ENCODE data around the gene SAPCD1. TPM values are rescaled to one million over a fixed set of nuclear protein-coding genes. Genes with fewer than 3 reads are reported as not detected.

Gene SAPCD1
- total and polyA plus RNA-seq, 10 of the 15 experiments (the other 5 are each of a cell fraction or from before 2014, with no cell fraction given), result 1.6 to 13.0 (median 5.4) TPM

DNA sequence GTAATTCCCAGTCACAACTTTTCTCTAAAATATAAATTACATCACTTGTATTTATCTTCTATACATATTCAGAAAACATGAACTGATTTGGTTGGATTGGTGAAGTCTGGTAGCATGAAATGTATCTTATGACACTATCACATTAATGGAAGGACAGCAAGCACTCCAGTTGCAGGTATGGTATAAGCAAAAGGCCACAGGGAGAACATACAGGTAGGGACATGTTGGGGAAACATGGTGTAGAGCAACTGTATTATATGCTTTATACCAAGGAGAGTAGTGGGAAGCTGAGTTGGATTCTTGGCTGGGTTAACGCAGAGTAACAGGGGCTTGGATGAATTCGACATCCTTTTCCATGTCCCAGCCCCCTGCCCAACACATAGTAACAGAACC, 34.5 kb downstream of the SAPCD1 start (continued):
- TF ChIP-seq, protein P1, sequence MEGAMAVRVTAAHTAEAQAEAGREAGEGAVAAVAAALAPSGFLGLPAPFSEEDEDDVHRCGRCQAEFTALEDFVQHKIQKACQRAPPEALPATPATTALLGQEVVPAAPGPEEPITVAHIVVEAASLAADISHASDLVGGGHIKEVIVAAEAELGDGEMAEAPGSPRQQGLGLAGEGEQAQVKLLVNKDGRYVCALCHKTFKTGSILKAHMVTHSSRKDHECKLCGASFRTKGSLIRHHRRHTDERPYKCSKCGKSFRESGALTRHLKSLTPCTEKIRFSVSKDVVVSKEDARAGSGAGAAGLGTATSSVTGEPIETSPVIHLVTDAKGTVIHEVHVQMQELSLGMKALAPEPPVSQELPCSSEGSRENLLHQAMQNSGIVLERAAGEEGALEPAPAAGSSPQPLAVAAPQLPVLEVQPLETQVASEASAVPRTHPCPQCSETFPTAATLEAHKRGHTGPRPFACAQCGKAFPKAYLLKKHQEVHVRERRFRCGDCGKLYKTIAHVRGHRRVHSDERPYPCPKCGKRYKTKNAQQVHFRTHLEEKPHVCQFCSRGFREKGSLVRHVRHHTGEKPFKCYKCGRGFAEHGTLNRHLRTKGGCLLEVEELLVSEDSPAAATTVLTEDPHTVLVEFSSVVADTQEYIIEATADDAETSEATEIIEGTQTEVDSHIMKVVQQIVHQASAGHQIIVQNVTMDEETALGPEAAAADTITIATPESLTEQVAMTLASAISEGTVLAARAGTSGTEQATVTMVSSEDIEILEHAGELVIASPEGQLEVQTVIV (IDR thresholded peaks at IDR 0.05; ENCODE audit: borderline replicate concordance, partially characterized antibody), result no peak
- TF ChIP-seq, protein P2, sequence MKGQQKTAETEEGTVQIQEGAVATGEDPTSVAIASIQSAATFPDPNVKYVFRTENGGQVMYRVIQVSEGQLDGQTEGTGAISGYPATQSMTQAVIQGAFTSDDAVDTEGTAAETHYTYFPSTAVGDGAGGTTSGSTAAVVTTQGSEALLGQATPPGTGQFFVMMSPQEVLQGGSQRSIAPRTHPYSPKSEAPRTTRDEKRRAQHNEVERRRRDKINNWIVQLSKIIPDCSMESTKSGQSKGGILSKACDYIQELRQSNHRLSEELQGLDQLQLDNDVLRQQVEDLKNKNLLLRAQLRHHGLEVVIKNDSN (IDR thresholded peaks at IDR 0.05; ENCODE audit: borderline replicate concordance, extremely low read length, insufficient read depth, low read depth, low read length), result no peak
- no peak for TF ChIP-seq SP1 (IDR thresholded peaks at IDR 0.05; ENCODE audit: low read depth, low read length)
- no peak for TF ChIP-seq JUNB (IDR thresholded peaks at IDR 0.05)
- TF ChIP-seq, protein P3, sequence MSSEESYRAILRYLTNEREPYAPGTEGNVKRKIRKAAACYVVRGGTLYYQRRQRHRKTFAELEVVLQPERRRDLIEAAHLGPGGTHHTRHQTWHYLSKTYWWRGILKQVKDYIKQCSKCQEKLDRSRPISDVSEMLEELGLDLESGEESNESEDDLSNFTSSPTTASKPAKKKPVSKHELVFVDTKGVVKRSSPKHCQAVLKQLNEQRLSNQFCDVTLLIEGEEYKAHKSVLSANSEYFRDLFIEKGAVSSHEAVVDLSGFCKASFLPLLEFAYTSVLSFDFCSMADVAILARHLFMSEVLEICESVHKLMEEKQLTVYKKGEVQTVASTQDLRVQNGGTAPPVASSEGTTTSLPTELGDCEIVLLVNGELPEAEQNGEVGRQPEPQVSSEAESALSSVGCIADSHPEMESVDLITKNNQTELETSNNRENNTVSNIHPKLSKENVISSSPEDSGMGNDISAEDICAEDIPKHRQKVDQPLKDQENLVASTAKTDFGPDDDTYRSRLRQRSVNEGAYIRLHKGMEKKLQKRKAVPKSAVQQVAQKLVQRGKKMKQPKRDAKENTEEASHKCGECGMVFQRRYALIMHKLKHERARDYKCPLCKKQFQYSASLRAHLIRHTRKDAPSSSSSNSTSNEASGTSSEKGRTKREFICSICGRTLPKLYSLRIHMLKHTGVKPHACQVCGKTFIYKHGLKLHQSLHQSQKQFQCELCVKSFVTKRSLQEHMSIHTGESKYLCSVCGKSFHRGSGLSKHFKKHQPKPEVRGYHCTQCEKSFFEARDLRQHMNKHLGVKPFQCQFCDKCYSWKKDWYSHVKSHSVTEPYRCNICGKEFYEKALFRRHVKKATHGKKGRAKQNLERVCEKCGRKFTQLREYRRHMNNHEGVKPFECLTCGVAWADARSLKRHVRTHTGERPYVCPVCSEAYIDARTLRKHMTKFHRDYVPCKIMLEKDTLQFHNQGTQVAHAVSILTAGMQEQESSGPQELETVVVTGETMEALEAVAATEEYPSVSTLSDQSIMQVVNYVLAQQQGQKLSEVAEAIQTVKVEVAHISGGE (CRISPR knock-in tag; IDR thresholded peaks at IDR 0.05), result no peak
- TF ChIP-seq POU2F2 (IDR thresholded peaks at IDR 0.05; ENCODE audit: borderline replicate concordance, low read depth, low read length), result no peak
- TF ChIP-seq, protein P4, sequence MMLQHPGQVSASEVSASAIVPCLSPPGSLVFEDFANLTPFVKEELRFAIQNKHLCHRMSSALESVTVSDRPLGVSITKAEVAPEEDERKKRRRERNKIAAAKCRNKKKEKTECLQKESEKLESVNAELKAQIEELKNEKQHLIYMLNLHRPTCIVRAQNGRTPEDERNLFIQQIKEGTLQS (IDR thresholded peaks at IDR 0.05; ENCODE audit: borderline replicate concordance, extremely low read depth, low read depth, low read length), result no peak
- TF ChIP-seq HCFC1 (IDR thresholded peaks at IDR 0.05; ENCODE audit: low read length), result no peak
- no peak for TF ChIP-seq CBX5 (IDR thresholded peaks at IDR 0.05; ENCODE audit: low read depth)

All from GM12878 (cell line).